ENCODE results near the gene SMPD4. TPM values are rescaled to one million over a fixed set of nuclear protein-coding genes. Genes with fewer than 3 reads are reported as not detected.
"Not testable (repeated sequence)": the region's sequence is repeated elsewhere in the genome, so short reads cannot be mapped to it uniquely, and the experiment has no call there.

Gene SMPD4
- total and polyA plus RNA-seq, 10 donors, result 24.0 to 44.9 (median 37.4) TPM

DNA sequence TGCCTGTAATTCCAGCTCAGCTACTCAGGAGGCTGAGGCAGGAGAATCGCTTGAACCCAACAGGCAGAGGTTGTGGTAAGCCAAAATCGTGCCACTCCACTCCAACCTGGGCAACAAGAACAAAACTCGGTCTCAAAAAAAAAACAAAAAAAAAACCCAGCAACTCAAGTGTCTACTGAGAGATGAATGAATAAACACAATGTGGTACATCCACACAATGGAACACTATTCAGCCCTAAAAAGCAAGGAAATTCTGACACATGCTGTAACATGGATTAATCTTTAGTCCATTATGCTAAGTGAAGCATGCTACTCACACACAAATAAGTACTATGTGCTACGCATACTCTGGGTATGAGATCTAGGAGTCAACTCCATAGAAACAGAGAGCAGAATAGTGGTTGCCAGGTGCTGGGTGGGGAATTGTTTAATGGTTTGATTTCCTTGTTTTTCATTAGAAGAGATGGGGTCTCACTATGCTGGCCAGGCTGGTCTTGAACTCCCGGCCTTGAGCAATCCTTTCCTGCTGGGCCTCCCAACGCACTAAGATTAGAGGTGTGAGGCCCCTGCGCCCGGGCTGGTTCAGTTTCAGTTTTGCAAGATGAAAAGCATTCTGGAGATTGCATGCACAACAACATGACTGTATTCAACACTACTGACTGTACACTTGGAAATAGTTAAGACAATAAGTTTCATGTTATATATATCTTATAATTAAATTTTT, 15.9 kb downstream of the SMPD4 start:
- no peaks in the 10 kb centered on the region for H3K9me3 ChIP-seq
- H3K4me3 ChIP-seq, result no peak overlapping the region
- DNase-seq, result no peak
- intact Hi-C loops (cut with DNase I; ENCODE audit: low total_unique reads), result no loop called here
- no peaks in the 10 kb centered on the region for H3K4me1 ChIP-seq
- H3K36me3 ChIP-seq, result peaks cover 3 to 99% (median 70%) of the 10 kb centered on the region in 6 donors
- H3K27me3 ChIP-seq (replicated peaks in 1 of 7), result no peaks in the 10 kb centered on the region
- TF ChIP-seq POLR2AphosphoS5 (IDR thresholded peaks at IDR 0.05), result no peak
- TF ChIP-seq, protein P1, sequence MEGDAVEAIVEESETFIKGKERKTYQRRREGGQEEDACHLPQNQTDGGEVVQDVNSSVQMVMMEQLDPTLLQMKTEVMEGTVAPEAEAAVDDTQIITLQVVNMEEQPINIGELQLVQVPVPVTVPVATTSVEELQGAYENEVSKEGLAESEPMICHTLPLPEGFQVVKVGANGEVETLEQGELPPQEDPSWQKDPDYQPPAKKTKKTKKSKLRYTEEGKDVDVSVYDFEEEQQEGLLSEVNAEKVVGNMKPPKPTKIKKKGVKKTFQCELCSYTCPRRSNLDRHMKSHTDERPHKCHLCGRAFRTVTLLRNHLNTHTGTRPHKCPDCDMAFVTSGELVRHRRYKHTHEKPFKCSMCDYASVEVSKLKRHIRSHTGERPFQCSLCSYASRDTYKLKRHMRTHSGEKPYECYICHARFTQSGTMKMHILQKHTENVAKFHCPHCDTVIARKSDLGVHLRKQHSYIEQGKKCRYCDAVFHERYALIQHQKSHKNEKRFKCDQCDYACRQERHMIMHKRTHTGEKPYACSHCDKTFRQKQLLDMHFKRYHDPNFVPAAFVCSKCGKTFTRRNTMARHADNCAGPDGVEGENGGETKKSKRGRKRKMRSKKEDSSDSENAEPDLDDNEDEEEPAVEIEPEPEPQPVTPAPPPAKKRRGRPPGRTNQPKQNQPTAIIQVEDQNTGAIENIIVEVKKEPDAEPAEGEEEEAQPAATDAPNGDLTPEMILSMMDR (IDR thresholded peaks at IDR 0.05 in 8 of 11, conservative IDR thresholded peaks at IDR 0.05 in 3 of 11), result no peak
- TF ChIP-seq POLR2A (IDR thresholded peaks at IDR 0.05), result no peak
- no peak overlapping the region for H3K27ac ChIP-seq
- 90 to 97% (median 91%) methylated on average over 8 of the region's 8 CpGs for WGBS, 5 donors

- WGBS, 5 donors, result 92 to 99% (median 94%) methylated on average over 9 of the region's 9 CpGs
- H3K36me3 ChIP-seq, result peaks cover 3 to 99% (median 58%) of the 10 kb centered on the region in 6 donors
- intact Hi-C loops (cut with DNase I; ENCODE audit: low total_unique reads), result no loop called here
- H3K4me1 ChIP-seq, result peaks cover 0 to 14% (median 7%) of the 10 kb centered on the region in 6 donors
- H3K4me3 ChIP-seq, result no peak overlapping the region
- no peaks in the 10 kb centered on the region for H3K9me3 ChIP-seq
- TF ChIP-seq POLR2A (IDR thresholded peaks at IDR 0.05) (no peak), POLR2AphosphoS5 (IDR thresholded peaks at IDR 0.05) (no peak)
- TF ChIP-seq, protein P1 (IDR thresholded peaks at IDR 0.05 in 8 of 11, conservative IDR thresholded peaks at IDR 0.05 in 3 of 11), result no peak
- no peak overlapping the region for H3K27ac ChIP-seq
- no peaks in the 10 kb centered on the region for H3K27me3 ChIP-seq (replicated peaks in 1 of 7)
- no peak for DNase-seq
Measured at GRCh38 chr2:130162968-130163367, 18.4 kb downstream of the SMPD4 start.

DNA sequence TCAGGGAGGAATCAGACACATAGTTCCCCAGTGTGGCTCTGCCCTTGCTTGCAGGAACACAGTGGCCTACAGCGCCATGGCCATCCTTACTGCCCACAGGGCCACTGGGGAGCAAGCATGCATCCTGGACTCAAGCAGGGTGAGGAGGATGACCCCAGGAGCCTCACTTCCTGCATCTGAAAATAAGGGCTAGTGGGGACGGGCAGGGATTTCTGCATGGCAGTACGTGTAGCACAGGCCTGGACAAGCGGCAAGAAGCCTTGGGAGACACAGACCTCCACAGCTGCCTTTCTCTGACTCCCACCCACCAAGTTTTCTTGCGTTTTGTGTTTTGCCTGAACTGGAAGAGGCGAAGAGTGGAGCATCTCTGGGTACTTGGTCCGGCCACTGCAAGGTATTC, 18.9 kb downstream of the SMPD4 start:
- H3K9me3 ChIP-seq; H3K4me3 ChIP-seq; H3K27ac ChIP-seq; intact Hi-C loops (cut with DNase I; ENCODE audit: low total_unique reads); H3K27me3 ChIP-seq (replicated peaks in 1 of 7); DNase-seq: not testable (repeated sequence)
- Histone ChIP-seq H3K36me3 (peaks cover 3 to 99% (median 55%) of the 10 kb centered on the region in 6 donors), H3K4me1 (peaks cover 0 to 18% (median 9%) of the 10 kb centered on the region in 6 donors)
- 89 to 100% (median 96%) methylated on average over 5 to 7 of the region's 7 CpGs for WGBS, 5 donors

DNA sequence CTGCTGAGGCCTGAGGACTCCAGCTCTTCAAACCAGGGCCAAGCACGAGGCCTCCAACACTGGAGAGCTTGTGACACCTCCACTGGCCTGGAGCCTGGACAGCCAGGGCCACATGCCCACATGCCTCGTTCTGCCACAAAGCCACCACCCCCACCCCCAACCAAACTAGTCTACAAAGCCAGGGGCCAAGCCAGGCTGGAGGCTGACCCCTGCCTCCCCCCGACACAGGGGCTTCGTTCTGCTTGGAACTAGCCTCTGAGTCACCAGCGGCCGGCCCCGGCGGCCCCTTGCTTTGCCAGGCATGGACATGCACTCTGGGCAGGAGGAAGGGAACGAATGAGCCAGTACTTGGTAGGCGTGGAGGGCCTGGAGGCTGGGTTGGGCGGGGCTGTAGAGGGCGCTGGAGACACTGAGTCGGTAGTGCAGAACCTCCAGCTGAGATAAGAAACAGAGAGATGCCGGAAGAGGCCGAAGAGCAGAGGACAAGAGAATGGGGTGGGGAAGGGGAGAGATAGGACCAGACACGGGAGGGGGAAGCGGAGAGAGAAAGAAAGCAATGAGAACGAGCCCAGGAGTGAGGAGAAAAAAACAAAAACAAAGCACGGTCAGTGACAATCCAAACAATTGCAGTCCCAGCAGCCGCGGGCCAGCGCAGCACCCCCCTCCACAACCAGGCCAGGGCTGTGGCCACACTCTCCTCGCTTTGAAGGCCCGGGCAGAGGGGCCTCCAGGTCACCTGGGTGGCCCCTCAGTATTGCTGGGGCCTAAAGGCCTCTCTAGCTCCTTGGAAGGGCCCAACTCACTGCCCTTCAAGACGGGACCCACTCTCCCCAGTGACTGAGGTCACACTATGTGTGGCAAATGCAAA, 20.3 kb downstream of the SMPD4 start:
- H3K4me3 ChIP-seq; H3K9me3 ChIP-seq; DNase-seq; intact Hi-C loops (cut with DNase I; ENCODE audit: low total_unique reads); H3K27me3 ChIP-seq (replicated peaks in 1 of 7); H3K27ac ChIP-seq: not testable (repeated sequence)
- WGBS, 5 donors, result 87 to 92% (median 90%) methylated on average over 23 to 25 of the region's 25 CpGs
- peaks cover 0 to 30% (median 10%) of the 10 kb centered on the region in 6 donors for H3K4me1 ChIP-seq
- peaks cover 3 to 96% (median 42%) of the 10 kb centered on the region in 6 donors for H3K36me3 ChIP-seq

DNA sequence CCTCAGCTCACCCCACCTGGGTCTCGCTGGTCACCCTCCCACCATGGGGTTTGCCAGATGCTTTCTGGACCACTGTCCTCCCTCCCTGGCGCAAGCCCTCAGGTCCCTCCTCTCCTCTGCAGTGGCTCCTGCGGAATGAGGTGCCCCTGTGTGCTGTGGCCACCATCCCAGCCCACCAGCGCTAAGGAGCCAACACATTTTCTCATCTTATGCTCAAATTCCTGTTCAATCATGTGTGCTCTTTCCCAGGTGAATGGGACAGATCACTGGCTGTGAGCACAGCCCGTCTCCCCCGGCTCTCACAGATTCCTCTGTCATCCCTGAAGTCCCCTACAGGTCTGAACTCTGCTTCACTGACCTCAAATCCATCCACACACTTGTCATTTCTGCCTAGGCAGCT, 21.3 kb downstream of the SMPD4 start:
- peaks cover 0 to 31% (median 10%) of the 10 kb centered on the region in 6 donors for H3K4me1 ChIP-seq
- DNase-seq, result no peak
- no peak for TF ChIP-seq POLR2A (IDR thresholded peaks at IDR 0.05)
- TF ChIP-seq, protein P1 (IDR thresholded peaks at IDR 0.05 in 8 of 11, conservative IDR thresholded peaks at IDR 0.05 in 3 of 11), result no peak
- H3K27me3 ChIP-seq (replicated peaks in 1 of 7), result no peaks in the 10 kb centered on the region
- intact Hi-C loops (cut with DNase I; ENCODE audit: low total_unique reads), result no loop called here
- no peak overlapping the region for H3K27ac ChIP-seq
- no peaks in the 10 kb centered on the region for H3K9me3 ChIP-seq
- 95 to 99% (median 97%) methylated on average over 6 of the region's 6 CpGs for WGBS, 5 donors
- no peak overlapping the region for H3K4me3 ChIP-seq
- H3K36me3 ChIP-seq, result peaks cover 3 to 96% (median 36%) of the 10 kb centered on the region in 6 donors

DNA sequence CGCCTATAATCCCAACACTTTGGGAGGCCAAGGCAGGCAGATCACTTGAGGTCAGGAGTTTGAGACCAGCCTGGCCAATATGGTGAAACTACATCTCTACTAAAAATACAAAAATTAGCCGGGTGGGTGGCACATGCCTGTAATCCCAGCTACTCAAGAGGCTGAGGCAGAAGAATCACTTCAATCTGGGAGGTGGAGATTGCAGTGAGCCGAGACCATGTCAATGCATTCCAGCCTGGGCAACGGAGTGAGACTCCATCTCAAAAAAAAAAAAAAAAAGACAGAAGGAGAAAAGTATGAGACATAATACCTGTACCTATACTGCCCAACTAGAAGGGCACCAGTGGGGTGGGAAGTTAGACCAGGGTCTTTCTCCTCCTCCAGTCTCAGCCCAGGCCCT, 22.0 kb downstream of the SMPD4 start:
- Histone ChIP-seq H3K36me3 (peaks cover 3 to 96% (median 35%) of the 10 kb centered on the region in 6 donors), H3K4me1 (peaks cover 0 to 31% (median 10%) of the 10 kb centered on the region in 6 donors)
- H3K4me3 ChIP-seq; H3K27me3 ChIP-seq (replicated peaks in 1 of 7); intact Hi-C loops (cut with DNase I; ENCODE audit: low total_unique reads); H3K9me3 ChIP-seq; H3K27ac ChIP-seq; DNase-seq: not testable (repeated sequence)
- WGBS, 5 donors, result 87 to 97% (median 93%) methylated on average over 4 of the region's 4 CpGs

All from spleen (tissue), 11 donors.